Fibroblast of the aortic adventitia (primary cell): Measurements from ENCODE around the gene MAPK8IP1. TPM values are rescaled to one million over a fixed set of nuclear protein-coding genes. Genes with fewer than 3 reads are reported as not detected.

Source experiments
- DNase-seq: peaks from one replicate; pipeline ENCODE4 v3.0.0-alpha.2; 2010; ENCODE audit warnings: low read depth
- H3K4me3 ChIP-seq: 2 replicates; pipeline ENCODE4 v1.5.1; 2011; ENCODE audit warnings: low read depth, mild to moderate bottlenecking, control low read depth, low read length, moderate library complexity
- CTCF ChIP-seq: IDR thresholded peaks from 2 replicates; pipeline ENCODE4 v1.5.1; 2011; ENCODE audit warnings: mild to moderate bottlenecking, low read length, control low read depth, inconsistent platforms; ENCODE audit not compliant: insufficient read depth
- total RNA-seq: library from RNA; depleted of rRNA; stranded (reverse); fragments of >200 nt; gene quantifications from 2 replicates; pipeline ENCODE4 v1.2.3, GENCODE V29; 2012; ENCODE audit warnings: low replicate concordance

Gene MAPK8IP1
- total RNA-seq, 1 donor: 8.1 TPM

GRCh38 chr11:45846974-45847910, 38.2 kb upstream of the MAPK8IP1 start, which contains the start of gene CRY2:
TSS of gene CRY2 (plus strand) at chr11:45847475. CDS start at chr11:45847491, 16 bp downstream.
- peak; percentile 98 for DNase-seq
- TF ChIP-seq CTCF: no peak
- peak within 1 kb of the TSS; percentile 90 for H3K4me3 ChIP-seq

GRCh38 chr11:45847911-45848316, 37.5 kb upstream of the MAPK8IP1 start:
- TF ChIP-seq CTCF: peak; percentile 42
- peak overlapping the region; percentile 90 for H3K4me3 ChIP-seq
- DNase-seq: peak; percentile 77

- H3K4me3 ChIP-seq: peak overlapping the region; percentile 90
- no peak for DNase-seq
- TF ChIP-seq CTCF: no peak
Measured at GRCh38 chr11:45848654-45849081, 36.8 kb upstream of the MAPK8IP1 start.

GRCh38 chr11:45850446-45850845, 35.0 kb upstream of the MAPK8IP1 start:
- TF ChIP-seq CTCF: no peak
- H3K4me3 ChIP-seq: no peak overlapping the region
- DNase-seq: peak; percentile 62

GRCh38 chr11:45851228-45851627, 34.2 kb upstream of the MAPK8IP1 start:
- DNase-seq: no peak
- TF ChIP-seq CTCF: no peak

GRCh38 chr11:45852018-45852711, 33.3 kb upstream of the MAPK8IP1 start:
- peak; percentile 34 for DNase-seq
- no peak overlapping the region for H3K4me3 ChIP-seq
- TF ChIP-seq CTCF: no peak

More at GRCh38 chr11:45851228-45851627, 34.2 kb upstream of the MAPK8IP1 start:
- no peak overlapping the region for H3K4me3 ChIP-seq
